PFSK-1 (cell line): ENCODE measurements around the gene GTF2F2.

Source experiments
- POLR2AphosphoS5 ChIP-seq: IDR thresholded peaks from 2 replicates; pipeline ENCODE4 v1.6.1; 2012; ENCODE audit warnings: low read depth, mild to moderate bottlenecking, control low read depth, low read length, moderate library complexity
- SIN3A ChIP-seq: IDR thresholded peaks from 2 replicates; pipeline ENCODE4 v1.6.1; 2012; ENCODE audit warnings: mild to moderate bottlenecking, low read length, moderate library complexity, borderline replicate concordance; ENCODE audit not compliant: insufficient read depth
- TAF1 ChIP-seq: IDR thresholded peaks from 2 replicates; pipeline ENCODE4 v1.6.1; 2012; ENCODE audit warnings: low read length, control low read depth, borderline replicate concordance; ENCODE audit not compliant: insufficient read depth
- TF ChIP-seq, protein P1 (sequence below), 2 experiments: IDR thresholded peaks; 2 replicates each; pipeline versions ENCODE4 v1.6.1 to v1.8.0; 2011 to 2012; ENCODE audit warnings: low read depth in 2 of 2, low read length in 2 of 2, control low read depth in 1 of 2, inconsistent platforms in 1 of 2, mild to moderate bottlenecking in 1 of 2, moderate library complexity in 1 of 2; ENCODE audit not compliant: insufficient read depth in 1 of 2

DNA sequence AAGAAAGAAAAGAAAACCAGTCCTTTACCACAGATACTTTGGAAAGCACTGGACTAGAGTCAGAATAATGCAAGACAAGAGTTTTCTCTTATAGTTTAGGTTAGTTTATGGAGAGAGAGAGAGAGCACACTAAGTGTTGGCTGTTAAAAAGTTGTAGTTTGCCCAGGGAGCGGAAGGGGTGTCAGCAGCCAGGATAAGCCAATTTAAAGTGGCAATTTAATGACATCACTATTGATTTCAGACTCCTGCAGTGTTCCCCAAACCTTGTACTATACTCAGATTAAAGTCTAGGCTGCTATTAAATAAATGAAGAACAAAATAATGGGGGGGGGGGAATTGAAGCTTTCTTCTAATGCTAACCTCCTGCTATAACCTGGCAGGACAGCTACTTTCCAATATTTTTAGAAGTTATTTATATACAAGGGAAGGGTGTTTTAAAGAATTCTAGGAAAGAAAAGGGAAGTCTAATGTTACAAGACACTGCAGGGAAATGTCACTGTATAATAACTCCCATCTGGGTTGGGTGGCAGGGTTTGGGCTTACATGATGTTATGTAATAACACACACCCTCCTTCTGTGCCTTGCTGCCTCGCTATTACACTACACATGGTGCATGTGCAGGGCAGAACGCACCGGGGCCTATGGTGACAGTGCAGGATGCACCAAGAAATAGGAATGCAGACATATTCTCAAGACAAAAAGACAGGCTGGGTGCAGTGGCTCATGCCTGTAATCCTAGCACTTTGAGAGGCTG is 200.7 kb downstream of the GTF2F2 start:
- TF ChIP-seq, protein P1, sequence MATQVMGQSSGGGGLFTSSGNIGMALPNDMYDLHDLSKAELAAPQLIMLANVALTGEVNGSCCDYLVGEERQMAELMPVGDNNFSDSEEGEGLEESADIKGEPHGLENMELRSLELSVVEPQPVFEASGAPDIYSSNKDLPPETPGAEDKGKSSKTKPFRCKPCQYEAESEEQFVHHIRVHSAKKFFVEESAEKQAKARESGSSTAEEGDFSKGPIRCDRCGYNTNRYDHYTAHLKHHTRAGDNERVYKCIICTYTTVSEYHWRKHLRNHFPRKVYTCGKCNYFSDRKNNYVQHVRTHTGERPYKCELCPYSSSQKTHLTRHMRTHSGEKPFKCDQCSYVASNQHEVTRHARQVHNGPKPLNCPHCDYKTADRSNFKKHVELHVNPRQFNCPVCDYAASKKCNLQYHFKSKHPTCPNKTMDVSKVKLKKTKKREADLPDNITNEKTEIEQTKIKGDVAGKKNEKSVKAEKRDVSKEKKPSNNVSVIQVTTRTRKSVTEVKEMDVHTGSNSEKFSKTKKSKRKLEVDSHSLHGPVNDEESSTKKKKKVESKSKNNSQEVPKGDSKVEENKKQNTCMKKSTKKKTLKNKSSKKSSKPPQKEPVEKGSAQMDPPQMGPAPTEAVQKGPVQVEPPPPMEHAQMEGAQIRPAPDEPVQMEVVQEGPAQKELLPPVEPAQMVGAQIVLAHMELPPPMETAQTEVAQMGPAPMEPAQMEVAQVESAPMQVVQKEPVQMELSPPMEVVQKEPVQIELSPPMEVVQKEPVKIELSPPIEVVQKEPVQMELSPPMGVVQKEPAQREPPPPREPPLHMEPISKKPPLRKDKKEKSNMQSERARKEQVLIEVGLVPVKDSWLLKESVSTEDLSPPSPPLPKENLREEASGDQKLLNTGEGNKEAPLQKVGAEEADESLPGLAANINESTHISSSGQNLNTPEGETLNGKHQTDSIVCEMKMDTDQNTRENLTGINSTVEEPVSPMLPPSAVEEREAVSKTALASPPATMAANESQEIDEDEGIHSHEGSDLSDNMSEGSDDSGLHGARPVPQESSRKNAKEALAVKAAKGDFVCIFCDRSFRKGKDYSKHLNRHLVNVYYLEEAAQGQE (IDR thresholded peaks at IDR 0.05; ENCODE audit: insufficient read depth in 1 of 2, low read depth in 2 of 2, low read length in 2 of 2) = no peak
- TF ChIP-seq TAF1 (no peak), POLR2AphosphoS5 (no peak), SIN3A (no peak)
